ENCODE results near the gene SIGLEC8.

Gene SIGLEC8

DNA sequence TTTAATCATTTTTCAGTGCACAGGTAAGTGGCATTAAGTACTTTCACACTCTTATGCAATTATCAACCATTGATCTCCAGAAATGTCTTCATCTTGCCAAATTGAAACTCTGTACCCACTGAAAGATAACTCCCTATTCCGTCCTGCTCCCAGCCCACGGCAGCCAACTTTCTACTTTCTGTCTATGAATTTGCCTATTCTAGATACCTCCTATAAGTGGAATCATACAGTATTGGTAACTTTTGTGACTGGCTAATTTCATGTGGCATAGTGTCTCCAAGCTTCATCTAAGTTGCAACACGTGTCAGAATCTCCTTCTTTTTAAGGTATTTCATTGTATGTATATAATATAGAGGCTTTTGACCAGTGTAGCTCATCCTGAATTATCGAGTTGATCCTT is 14.4 kb upstream of the SIGLEC8 start:
- H3K4me3 ChIP-seq (ENCODE audit: low read depth, low read length): no peak overlapping the region
- TF ChIP-seq, protein P1, sequence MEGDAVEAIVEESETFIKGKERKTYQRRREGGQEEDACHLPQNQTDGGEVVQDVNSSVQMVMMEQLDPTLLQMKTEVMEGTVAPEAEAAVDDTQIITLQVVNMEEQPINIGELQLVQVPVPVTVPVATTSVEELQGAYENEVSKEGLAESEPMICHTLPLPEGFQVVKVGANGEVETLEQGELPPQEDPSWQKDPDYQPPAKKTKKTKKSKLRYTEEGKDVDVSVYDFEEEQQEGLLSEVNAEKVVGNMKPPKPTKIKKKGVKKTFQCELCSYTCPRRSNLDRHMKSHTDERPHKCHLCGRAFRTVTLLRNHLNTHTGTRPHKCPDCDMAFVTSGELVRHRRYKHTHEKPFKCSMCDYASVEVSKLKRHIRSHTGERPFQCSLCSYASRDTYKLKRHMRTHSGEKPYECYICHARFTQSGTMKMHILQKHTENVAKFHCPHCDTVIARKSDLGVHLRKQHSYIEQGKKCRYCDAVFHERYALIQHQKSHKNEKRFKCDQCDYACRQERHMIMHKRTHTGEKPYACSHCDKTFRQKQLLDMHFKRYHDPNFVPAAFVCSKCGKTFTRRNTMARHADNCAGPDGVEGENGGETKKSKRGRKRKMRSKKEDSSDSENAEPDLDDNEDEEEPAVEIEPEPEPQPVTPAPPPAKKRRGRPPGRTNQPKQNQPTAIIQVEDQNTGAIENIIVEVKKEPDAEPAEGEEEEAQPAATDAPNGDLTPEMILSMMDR (IDR thresholded peaks at IDR 0.05; ENCODE audit: low read depth, low read length): no peak

DNA sequence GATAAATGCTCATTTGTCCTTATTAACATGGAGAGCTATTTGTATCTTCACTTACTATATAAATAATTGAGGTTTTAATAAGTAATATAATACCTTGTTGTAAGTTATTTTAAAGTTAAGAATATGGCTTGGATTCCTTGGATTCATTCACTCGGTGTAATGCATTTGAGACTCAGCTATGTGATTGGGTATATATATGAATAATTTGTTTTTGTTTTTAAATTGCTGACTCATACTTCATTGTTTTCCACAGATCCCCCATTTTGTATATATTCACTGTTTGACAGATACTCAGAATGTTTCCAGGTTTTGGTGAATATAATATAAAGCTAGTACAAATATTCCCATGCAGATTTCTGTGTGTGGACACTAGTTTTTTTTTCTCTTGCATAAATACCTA is 13.3 kb upstream of the SIGLEC8 start:
- H3K4me3 ChIP-seq (ENCODE audit: low read depth, low read length): no peak overlapping the region
- TF ChIP-seq, protein P1 (IDR thresholded peaks at IDR 0.05; ENCODE audit: low read depth, low read length): no peak

DNA sequence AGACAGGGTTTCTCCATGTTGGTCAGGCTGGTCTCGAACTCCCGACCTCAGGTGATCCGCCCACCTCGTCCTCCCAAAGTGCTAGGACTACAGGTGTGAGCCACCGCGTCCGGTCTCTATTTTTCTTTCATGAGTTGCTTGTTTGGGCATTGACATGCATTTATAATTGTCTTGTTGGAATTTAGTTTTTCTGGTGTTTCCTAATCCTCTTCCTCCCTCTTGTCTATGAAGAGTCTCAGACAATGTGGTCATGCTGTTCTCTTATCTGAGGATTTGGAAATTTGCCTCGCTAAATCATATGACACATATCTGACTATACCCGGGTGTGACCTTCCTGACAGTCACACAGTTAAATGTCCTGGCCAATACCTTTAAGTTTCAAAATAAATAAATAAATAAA is 12.7 kb upstream of the SIGLEC8 start:
- TF ChIP-seq, protein P1 (IDR thresholded peaks at IDR 0.05; ENCODE audit: low read depth, low read length): no peak
- H3K4me3 ChIP-seq (ENCODE audit: low read depth, low read length): no peak overlapping the region

DNA sequence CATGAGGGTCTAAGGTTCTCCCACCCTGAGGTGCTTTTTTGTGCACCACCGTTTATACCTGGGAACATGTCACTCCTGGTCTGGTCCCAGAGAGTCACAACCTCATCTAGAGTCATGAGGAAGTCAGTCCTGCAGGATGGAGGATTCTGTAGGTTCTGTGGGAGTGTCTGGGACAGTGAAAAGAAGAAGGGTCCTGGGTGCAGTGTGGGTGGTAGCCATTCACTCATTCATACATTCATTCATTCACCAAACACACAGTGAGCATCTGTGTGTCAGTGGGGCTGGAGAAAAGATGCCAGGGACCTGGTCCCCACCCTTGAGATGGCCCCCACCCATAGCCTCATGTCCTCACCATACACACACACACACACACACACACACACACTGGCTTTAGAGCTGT is 11.4 kb upstream of the SIGLEC8 start:
- no peak overlapping the region for H3K4me3 ChIP-seq (ENCODE audit: low read depth, low read length)
- TF ChIP-seq, protein P1 (IDR thresholded peaks at IDR 0.05; ENCODE audit: low read depth, low read length): no peak

DNA sequence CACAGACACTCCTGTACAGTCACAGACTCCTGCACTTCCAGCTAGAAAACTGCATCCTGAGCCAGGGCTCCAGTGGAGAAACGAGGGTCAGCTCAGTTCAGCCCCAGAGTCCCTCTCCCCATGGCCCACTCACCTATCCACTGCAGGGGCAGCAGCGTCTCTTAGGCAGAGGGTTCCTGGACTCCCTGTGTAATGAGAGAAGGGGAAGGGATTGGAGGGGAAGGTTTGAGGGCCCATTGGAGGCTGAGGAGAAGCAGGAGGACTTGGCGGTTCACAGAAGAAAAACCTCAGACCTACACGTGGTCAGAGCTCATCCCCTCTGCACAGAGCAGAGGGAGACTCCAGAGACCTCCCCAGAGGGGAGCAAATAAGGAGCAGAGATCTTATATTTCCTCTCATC is 10.9 kb upstream of the SIGLEC8 start:
- no peak overlapping the region for H3K4me3 ChIP-seq (ENCODE audit: low read depth, low read length)
- TF ChIP-seq, protein P1 (IDR thresholded peaks at IDR 0.05; ENCODE audit: low read depth, low read length): no peak

DNA sequence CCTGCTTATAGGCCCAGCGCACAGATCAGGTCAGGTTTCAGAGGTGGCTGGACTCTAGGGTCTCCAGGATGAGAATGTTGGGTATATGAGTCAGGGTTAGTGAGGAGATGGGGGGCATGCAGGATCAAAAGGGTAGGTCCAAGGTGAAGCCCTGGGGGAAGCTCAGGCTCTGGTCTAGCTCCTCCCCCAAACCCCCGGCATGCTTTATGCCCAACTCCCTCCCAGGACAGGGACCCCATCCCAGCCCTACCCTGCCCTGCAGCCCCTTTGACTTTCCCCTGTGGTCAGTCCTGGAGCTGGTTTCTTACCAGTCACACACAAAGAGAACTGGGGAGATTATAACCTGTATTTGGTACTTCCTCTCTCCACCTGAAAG is 10.3 kb upstream of the SIGLEC8 start:
- no peak overlapping the region for H3K4me3 ChIP-seq (ENCODE audit: low read depth, low read length)
- TF ChIP-seq, protein P1 (IDR thresholded peaks at IDR 0.05; ENCODE audit: low read depth, low read length): no peak

DNA sequence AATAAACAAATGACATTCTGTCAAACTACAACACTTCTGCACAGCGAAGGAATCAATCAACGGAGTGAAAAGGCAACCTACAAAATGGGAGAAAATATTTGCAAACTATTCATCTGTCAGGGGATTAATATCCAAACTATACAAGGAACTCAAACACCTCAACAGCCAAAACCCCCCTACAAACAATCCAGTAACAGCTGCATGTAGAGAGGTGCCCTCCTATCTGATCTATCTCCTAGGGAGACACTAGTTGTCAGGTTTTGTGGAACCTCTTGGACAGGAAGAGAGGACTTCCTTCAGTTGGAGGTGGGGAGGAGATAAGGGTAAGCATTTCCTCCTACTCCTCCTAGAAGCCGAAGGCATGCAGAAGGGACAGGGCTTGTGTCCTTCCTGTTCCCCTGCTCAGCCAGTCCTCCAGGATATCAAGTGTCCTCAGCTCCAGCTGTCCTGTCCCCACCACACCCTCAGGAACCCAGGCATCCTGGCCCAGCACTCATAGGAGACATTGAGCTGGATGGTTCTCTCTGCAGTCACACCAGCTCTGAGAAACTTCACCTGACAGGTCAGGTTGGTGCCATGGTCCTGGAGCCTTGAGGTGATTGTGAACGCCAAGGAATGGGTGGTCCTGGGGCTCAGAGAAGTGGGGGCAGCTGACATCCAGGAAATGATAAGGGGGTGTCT is 9.8 kb upstream of the SIGLEC8 start:
- TF ChIP-seq, protein P1 (IDR thresholded peaks at IDR 0.05; ENCODE audit: low read depth, low read length): no peak
- H3K4me3 ChIP-seq (ENCODE audit: low read depth, low read length): no peak overlapping the region
